ENCODE measurements around the gene ARHGAP19.

DNA sequence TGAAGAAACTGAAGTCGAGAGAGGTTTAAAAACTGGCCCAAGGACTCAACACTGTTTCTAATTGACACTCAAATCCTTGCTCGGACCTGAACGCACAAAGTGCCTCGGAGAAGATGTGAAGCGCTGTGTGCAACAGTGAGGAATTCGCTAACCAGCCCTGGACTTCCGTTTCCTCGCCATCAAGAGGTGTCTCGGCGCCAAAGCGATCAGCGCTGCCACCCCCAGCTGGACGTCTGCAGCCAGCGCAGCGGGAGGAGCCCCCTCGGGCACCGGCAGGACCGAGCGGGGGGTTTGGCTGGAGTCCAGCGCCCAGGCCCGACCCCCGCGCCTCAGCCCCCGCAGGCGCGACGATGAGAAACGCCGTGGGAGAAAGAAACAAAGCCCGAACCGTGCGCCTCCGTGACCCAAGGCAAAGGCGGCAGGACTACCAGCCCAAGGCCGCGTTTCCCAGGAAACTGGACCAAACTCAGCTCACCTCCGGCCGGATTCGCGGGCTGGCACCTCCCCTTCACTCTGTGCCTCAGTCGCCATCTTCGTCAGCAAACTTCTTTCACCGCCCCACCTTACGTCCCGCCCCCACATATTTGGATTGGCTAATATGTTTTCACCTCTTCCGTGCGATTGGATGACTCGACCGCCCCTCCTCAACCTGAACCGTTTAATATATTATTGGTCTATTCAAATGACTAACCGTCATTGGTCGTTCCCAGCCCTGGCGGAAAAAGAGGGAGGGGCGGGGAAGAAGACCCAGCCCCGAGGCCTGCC is at the start of gene ARHGAP19:
- TF ChIP-seq, protein P1, sequence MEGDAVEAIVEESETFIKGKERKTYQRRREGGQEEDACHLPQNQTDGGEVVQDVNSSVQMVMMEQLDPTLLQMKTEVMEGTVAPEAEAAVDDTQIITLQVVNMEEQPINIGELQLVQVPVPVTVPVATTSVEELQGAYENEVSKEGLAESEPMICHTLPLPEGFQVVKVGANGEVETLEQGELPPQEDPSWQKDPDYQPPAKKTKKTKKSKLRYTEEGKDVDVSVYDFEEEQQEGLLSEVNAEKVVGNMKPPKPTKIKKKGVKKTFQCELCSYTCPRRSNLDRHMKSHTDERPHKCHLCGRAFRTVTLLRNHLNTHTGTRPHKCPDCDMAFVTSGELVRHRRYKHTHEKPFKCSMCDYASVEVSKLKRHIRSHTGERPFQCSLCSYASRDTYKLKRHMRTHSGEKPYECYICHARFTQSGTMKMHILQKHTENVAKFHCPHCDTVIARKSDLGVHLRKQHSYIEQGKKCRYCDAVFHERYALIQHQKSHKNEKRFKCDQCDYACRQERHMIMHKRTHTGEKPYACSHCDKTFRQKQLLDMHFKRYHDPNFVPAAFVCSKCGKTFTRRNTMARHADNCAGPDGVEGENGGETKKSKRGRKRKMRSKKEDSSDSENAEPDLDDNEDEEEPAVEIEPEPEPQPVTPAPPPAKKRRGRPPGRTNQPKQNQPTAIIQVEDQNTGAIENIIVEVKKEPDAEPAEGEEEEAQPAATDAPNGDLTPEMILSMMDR (IDR thresholded peaks at IDR 0.05): no peak
- peak; percentile 36 to 82 (median 70) for TF ChIP-seq POLR2AphosphoS5 (IDR thresholded peaks at IDR 0.05)

Measured in sigmoid colon (tissue), 4 donors.